Measurements from ENCODE around the gene MET. TPM values are rescaled to one million over a fixed set of nuclear protein-coding genes. Genes with fewer than 3 reads are reported as not detected.

MET gene
- total and polyA plus RNA-seq, 2 of the 8 experiments (the other 6 are each of a cell fraction or from before 2014, with no cell fraction given), result 3.5 to 12.9 TPM

- FAIRE-seq, result no peak
- no peak overlapping the region for H2BK120ac ChIP-seq (replicated peaks; ENCODE audit: low read depth, low read length)
Observed at GRCh38 chr7:116772423-116772863, 100.4 kb downstream of the MET start.

More at GRCh38 chr7:116772423-116772863, 100.4 kb downstream of the MET start:
- no peak overlapping the region for H3K4me3 ChIP-seq (ENCODE audit: extremely low read depth in 1 of 4, insufficient read depth in 2 of 4, low read depth in 3 of 4, low read length in 4 of 4)
- H3K4ac ChIP-seq (replicated peaks; ENCODE audit: insufficient read length, low read depth, low read length), result no peak overlapping the region
- no peak overlapping the region for H2AK5ac ChIP-seq (ENCODE audit: low read depth, low read length)
- H3K27ac ChIP-seq (ENCODE audit: low read depth, low read length), result no peak overlapping the region
- ChIA-PET CTCF (ENCODE audit: partially characterized antibody) (interaction anchor here (0.5 to 3.7 kb wide), 4 partner anchors 10 to 661 kb away, joined by 3 to 11 read pairs (median 5); no protein-coding TSS in a partner anchor), POLR2A (ENCODE audit: partially characterized antibody) (no interaction called here)
- H3K56ac ChIP-seq (replicated peaks; ENCODE audit: insufficient read length, low read depth, low read length), result no peak overlapping the region
- no peaks in the 10 kb centered on the region for H4K20me1 ChIP-seq (replicated peaks in 1 of 2; ENCODE audit: control insufficient read depth in 1 of 2, insufficient read depth in 2 of 2, low read length in 2 of 2)
- no peaks in the 10 kb centered on the region for H3K36me3 ChIP-seq (ENCODE audit: control insufficient read depth in 2 of 4, insufficient read depth in 4 of 4, low read length in 3 of 4)
- no peak overlapping the region for H4K5ac ChIP-seq (ENCODE audit: insufficient read length, low read depth, low read length)
- H2BK20ac ChIP-seq (ENCODE audit: low read length), result no peak overlapping the region
- H3K23me2 ChIP-seq (ENCODE audit: low read depth, low read length), result no peaks in the 10 kb centered on the region
- H4K8ac ChIP-seq (ENCODE audit: extremely low read depth, insufficient read depth, low read length), result no peak overlapping the region
- no peaks in the 10 kb centered on the region for H3K79me2 ChIP-seq (ENCODE audit: control insufficient read depth in 1 of 2, insufficient read depth in 2 of 2, low read length in 2 of 2)
- no peaks in the 10 kb centered on the region for H3K79me1 ChIP-seq (ENCODE audit: low read depth, low read length)
- no peak overlapping the region for H2BK15ac ChIP-seq (ENCODE audit: low read length)
- peaks cover 3 to 19% (median 6%) of the 10 kb centered on the region in 4 experiments; a peak in 5 of 7 replicates for H3K27me3 ChIP-seq (replicated peaks in 1 of 4; ENCODE audit: control insufficient read depth in 3 of 4, extremely low read depth in 1 of 4, insufficient read depth in 3 of 4, low read length in 3 of 4)
- H3K23ac ChIP-seq (ENCODE audit: insufficient read length), result no peak overlapping the region
- no peak overlapping the region for H2AFZ ChIP-seq (ENCODE audit: low read length)
- no peak overlapping the region for H2BK12ac ChIP-seq (ENCODE audit: low read depth, low read length)
- H3K14ac ChIP-seq (ENCODE audit: insufficient read length), result no peak overlapping the region
- TF ChIP-seq CHD1 (IDR thresholded peaks at IDR 0.05; ENCODE audit: low read depth, low read length) (no peak), TAF1 (IDR thresholded peaks at IDR 0.05; ENCODE audit: low read depth, low read length) (no peak), EP300 (IDR thresholded peaks at IDR 0.05; ENCODE audit: borderline replicate concordance in 1 of 2, low read depth in 2 of 2, low read length in 2 of 2) (no peak), E2F6 (IDR thresholded peaks at IDR 0.05) (no peak), GTF2F1 (IDR thresholded peaks at IDR 0.05; ENCODE audit: borderline replicate concordance, low read depth, low read length) (no peak)
- H4K91ac ChIP-seq (replicated peaks; ENCODE audit: insufficient read length, low read length), result no peak overlapping the region
- H3K4me2 ChIP-seq (ENCODE audit: insufficient read depth in 1 of 2, low read depth in 2 of 2, low read length in 2 of 2), result no peak overlapping the region
- H3K18ac ChIP-seq (ENCODE audit: extremely low read depth, low read length), result no peak overlapping the region
- H3K9ac ChIP-seq (replicated peaks in 1 of 4; ENCODE audit: extremely low read depth in 1 of 4, low read depth in 3 of 4, low read length in 3 of 4), result no peak overlapping the region
- H2BK5ac ChIP-seq (ENCODE audit: low read depth, low read length), result no peak overlapping the region
- DNase-seq (ENCODE audit: low read depth in 1 of 2, low spot score in 2 of 2), result no peak
- no peaks in the 10 kb centered on the region for H3K4me1 ChIP-seq (replicated peaks in 1 of 4; ENCODE audit: control insufficient read depth in 3 of 4, insufficient read depth in 4 of 4, low read length in 3 of 4)
- no peaks in the 10 kb centered on the region for H3K9me3 ChIP-seq (ENCODE audit: insufficient read depth in 2 of 2, low read depth in 1 of 2, low read length in 1 of 2)
